Measurements from ENCODE around the gene BUB3.

The BUB3 gene

GRCh38 chr10:123154092-123154710 is at the start of gene BUB3:
Gene BUB3 (plus strand): TSS chr10:123154402. CDS start chr10:123154918, 516 bp downstream.
- TF ChIP-seq CTCF (IDR thresholded peaks at IDR 0.05; ENCODE audit: control insufficient read depth, insufficient read depth, low read depth, low read length, missing control alignments) = no peak
- DNase-seq (ENCODE audit: low read depth) = peak; percentile 98

GRCh38 chr10:123109466-123109865 is 44.7 kb upstream of the BUB3 start:
- DNase-seq (ENCODE audit: low read depth) = no peak
- H3K4me3 ChIP-seq (ENCODE audit: control insufficient read depth, low read depth, low read length) = no peak overlapping the region
- no peak for TF ChIP-seq CTCF (IDR thresholded peaks at IDR 0.05; ENCODE audit: control insufficient read depth, insufficient read depth, low read depth, low read length, missing control alignments)

More at GRCh38 chr10:123154092-123154710, at the start of gene BUB3:
- H3K4me3 ChIP-seq (ENCODE audit: control insufficient read depth, low read depth, low read length) = peak within 1 kb of the TSS; percentile 89

- no peak for TF ChIP-seq CTCF (IDR thresholded peaks at IDR 0.05; ENCODE audit: control insufficient read depth, insufficient read depth, low read depth, low read length, missing control alignments)
- no peak overlapping the region for H3K4me3 ChIP-seq (ENCODE audit: control insufficient read depth, low read depth, low read length)
- DNase-seq (ENCODE audit: low read depth) = no peak
Observed at GRCh38 chr10:123117644-123118417, 36.4 kb upstream of the BUB3 start.

- DNase-seq (ENCODE audit: low read depth) = no peak
- no peak for TF ChIP-seq CTCF (IDR thresholded peaks at IDR 0.05; ENCODE audit: control insufficient read depth, insufficient read depth, low read depth, low read length, missing control alignments)
Observed at GRCh38 chr10:123119081-123119480, 35.1 kb upstream of the BUB3 start.

GRCh38 chr10:123126246-123126645 is 28.0 kb upstream of the BUB3 start:
- no peak for DNase-seq (ENCODE audit: low read depth)
- H3K4me3 ChIP-seq (ENCODE audit: control insufficient read depth, low read depth, low read length) = no peak overlapping the region
- TF ChIP-seq CTCF (IDR thresholded peaks at IDR 0.05; ENCODE audit: control insufficient read depth, insufficient read depth, low read depth, low read length, missing control alignments) = no peak

More at GRCh38 chr10:123119081-123119480, 35.1 kb upstream of the BUB3 start:
- H3K4me3 ChIP-seq (ENCODE audit: control insufficient read depth, low read depth, low read length) = no peak overlapping the region

- no peak for TF ChIP-seq CTCF (IDR thresholded peaks at IDR 0.05; ENCODE audit: control insufficient read depth, insufficient read depth, low read depth, low read length, missing control alignments)
- DNase-seq (ENCODE audit: low read depth) = no peak
- no peak overlapping the region for H3K4me3 ChIP-seq (ENCODE audit: control insufficient read depth, low read depth, low read length)
Observed at GRCh38 chr10:123129618-123130271, 24.5 kb upstream of the BUB3 start.

Measured in AG09309 (cell line).